NCI-H82 (cell line): ENCODE data around the gene CANT1.

Experiments used
- DNase-seq: peaks from one replicate; lab custom pipeline; 2025; lab: John Stamatoyannopoulos, UW

The CANT1 gene

DNA sequence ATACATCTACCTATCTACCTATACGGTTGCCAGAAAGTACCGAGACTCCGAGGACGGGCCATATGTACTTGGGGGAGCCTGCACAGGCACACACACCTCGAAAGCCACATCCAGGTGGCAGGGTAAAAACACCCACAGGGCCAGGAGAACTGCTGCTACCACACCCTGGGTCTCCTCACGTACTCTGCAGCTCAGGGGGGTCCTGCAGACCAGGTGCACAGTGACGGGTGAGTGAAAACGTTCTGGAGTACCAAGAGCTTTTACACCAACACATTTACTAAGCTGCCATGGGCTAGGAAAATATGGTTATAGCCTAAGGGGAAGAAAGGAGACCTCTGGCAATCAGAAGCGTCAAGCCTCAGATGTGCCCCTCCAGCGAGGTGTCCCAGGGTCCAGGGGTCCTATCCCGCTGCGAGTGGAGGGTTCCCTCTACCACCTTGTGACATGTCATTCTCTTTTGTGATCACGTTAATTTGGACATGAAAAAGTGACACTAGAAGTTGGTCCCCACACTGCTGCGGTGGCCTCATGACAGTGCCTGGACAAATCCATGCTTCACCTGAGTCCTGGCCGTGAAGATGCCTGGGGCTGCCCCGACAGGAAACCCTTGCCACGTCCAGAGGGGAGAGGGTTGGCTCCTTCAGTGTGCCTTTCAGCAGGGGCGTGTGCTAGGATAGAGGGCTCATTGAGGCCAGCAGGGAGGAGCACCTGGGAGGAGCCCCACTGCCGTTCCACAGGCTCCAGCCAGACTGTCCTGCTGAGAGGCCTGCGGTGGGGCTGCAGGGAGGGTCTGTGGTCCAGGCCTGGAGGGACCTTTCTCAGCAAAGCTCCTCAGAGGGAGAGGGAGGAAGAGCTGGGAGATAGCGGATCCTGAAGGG lies 1.8 kb downstream of the CANT1 start:
- no peak for DNase-seq

DNA sequence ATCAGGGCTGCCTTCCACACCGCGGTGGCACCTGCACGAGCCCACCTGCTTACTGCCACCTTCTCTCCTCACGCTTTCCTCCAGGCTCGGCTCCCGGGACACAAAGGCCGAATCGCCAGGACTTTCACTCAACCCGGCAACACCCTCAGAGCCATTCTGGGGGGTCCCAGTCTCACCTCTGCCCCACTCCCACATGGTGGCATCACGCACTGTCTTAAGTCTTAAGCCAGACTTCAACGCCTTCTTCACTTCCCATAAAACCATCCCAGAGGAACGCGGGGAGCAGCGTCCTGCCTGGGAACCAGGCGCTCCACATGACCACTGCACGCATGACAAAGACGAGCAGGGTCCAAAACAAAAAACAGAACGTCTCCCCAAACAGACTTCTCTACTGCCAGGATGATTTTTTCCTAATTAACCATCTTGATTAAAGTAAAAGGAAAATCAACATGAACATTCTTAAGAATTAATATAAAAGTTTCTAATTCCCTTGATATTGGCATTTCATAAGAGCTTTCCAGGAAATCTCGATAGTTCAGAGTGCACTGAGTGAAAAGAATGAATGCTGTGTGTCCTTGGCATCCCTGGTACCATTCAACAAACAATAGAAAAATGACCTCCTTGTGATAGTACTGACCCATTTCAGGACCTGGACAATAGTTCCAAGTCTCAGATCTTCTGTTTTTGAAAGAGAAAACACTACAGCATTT lies 2.6 kb downstream of the CANT1 start:
- no peak for DNase-seq

DNA sequence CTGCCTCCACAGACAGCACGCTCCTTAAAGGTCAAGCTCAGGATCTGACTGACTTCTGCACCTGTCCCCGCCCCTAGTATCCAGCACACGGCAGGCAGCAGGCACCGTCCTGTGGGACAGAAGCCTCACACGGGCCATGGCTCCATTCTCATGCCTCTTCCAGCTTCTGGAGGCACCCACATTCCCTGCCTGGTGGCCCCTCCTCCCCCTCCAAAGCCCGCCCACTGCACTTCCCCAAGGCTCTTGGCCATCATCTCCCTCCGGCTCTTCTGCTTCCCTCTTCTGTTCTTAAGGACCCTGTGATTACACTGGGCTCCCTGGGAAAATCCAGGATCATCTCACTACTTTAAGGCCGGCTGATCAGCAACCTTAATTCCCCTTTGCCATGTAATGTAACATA lies 3.5 kb downstream of the CANT1 start:
- DNase-seq, result peak; percentile 32

DNA sequence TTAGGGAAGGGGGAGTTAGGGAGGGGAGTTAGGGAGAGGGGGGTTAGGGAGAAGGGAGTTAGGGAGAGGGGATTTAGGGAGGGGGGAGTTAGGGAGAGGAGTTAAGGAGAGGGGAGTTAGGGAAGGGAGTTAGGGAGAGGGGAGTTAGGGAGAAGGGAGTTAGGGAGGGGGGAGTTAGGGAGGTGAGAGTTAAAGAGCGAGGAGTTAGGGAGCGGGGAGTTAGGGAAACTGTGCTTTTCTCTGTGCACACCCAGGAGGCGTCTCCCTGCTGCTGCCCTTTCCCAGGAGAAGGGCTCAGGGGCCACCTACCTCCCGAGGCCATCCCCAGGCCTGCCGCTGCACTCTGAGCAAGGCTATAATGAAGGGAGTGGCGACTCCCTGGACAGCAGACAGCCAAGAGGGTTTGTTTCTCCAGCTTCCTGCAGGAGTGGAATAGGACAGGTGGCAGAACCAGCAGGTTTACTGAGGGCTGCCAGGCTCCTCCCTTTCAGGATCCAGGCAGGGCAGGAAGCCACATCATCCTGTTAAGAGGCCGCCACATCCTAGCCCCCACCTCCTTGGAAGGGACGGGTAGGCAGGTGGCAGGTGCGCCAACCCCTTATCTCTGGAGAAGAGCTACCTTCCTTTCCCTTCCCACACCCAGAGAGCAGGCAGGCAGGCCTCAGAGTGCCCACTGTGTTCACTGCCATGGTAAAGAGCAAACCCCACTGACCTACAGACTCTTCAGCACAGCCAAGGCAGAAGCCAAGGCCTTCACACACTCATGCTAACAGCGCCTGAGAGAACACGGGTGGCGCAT lies 4.3 kb downstream of the CANT1 start:
- peak; percentile 50 for DNase-seq

DNA sequence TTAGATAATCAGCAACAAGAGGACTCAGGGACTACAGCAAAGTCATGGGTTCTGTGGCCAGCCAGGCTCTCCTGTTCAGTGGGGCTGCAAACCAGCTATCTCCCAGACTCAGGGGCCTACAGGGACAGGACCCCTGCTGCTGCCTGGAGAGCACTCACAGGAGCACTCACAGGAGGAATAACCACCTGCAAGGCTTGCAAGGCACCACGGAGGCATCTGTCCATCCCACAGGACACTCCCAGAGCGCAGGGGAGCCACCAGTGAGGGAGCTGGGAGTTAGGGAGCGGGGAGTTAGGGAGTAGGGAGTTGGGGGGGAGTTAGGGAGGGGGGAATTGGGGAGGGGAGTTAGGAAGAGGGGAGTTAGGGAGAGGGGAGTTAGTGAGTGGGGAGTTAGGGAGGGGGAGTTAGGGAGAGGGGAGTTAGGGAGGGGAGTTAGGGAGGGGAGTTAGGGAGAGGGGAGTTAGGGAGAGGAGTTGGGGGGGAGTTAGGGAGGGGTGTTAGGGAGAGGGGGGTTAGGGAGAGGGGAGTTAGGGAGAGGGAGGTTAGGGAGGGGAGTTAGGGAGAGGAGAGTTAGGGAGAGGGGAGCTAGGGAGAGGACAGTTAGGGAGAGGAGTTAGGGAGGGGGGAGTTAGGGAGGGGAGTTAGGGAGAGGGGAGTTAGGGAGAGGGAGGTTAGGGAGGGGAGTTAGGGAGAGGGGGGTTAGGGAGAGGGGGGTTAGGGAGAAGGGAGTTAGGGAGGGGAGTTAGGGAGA lies 5.7 kb downstream of the CANT1 start:
- DNase-seq, result no peak

DNA sequence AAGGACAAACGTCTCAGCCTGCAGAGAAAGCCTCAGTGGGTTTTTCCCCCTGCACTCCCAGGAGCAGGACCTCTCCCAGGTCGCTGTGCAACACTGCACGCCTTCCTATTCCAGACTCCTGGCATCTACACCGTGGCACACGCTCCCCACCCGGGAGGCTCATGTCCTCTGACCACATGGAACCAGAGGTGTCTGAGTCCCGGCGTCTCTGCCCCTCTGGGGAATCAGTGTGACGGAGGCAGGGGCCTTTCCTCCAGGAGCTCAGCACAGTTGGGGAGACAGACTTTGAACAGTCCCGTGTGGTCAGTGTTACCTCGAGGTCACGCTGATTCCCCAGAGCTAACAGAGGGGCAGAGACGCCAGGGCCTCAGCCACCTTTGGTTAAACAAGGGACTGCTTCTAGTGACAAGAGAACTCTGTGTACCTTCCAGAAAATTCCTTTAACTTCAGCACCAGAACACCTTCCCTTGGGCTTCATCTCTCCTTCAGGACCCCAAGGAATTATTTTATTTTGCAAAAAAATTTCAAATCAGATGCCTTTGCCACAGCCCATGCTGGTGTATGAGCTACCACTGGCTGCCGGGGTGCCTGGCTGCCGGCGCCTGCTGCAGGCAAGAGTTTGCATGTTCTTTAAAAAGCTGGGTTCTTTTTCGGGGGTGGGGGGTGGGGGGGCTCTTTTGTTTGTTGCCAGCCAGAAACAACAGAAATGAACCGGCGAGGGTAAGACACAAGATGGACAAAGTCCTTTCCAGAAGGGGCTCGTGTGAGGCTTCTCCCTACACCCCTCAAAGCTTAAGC lies 6.6 kb downstream of the CANT1 start:
- DNase-seq, result no peak

DNA sequence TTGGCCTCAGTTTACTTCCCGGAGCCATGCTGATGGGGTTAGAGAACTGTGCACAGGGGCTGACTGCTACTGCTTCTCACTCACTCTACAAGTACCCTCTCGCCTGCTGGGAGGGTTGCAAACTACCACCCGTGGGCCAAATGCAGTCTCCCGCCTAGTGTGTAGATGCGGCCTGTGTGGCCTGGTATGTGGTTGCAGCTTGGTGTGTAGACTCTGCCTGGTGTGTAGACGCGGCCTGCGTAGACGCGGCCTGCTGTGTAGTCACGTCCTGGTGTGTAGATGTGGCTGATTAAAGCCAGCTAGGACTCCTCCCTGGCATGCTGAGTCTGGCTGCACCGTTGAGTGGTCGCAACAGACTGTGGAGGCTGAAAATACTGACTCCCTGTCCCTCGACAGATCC lies 7.3 kb downstream of the CANT1 start:
- DNase-seq, result no peak

DNA sequence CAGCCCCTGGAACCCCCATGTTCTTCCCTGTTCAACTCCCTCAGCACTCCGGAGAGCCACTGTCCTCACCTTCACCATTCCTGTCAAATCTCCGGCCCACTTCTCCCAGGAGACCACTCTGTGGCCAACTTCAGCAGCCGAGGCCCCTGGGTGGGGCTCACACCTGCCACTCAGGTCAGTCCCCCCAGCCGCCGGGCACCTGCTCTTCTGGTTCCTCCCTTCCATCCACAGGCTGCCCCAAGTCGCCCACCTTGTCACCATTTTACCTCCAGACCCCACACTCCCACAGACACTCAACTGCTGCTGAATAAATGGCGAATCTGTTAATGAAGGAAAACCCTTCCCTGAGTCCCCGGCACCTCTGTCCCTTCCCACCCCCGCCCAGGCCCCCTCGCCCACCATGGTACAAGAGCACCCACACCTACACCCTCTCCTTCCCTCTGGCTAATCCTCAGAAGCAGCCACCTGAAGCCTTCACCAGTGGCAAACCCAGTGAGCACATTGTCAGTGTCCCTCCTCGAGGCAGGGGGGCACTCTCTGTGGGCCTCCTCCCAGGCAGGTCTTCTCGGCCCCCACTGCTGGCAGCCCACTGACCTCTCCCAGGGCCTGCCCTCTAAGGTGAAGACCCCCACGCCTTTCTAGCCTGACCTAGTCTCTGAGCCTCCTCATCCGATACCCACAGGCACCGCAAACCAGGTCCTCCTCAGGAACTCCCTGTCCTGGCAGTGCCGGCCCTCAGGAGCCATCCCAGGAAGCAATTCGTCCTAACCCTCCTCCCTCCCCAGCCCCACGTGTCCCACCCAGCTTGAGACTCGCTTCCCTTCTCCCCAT lies 8.2 kb downstream of the CANT1 start:
- DNase-seq, result no peak

DNA sequence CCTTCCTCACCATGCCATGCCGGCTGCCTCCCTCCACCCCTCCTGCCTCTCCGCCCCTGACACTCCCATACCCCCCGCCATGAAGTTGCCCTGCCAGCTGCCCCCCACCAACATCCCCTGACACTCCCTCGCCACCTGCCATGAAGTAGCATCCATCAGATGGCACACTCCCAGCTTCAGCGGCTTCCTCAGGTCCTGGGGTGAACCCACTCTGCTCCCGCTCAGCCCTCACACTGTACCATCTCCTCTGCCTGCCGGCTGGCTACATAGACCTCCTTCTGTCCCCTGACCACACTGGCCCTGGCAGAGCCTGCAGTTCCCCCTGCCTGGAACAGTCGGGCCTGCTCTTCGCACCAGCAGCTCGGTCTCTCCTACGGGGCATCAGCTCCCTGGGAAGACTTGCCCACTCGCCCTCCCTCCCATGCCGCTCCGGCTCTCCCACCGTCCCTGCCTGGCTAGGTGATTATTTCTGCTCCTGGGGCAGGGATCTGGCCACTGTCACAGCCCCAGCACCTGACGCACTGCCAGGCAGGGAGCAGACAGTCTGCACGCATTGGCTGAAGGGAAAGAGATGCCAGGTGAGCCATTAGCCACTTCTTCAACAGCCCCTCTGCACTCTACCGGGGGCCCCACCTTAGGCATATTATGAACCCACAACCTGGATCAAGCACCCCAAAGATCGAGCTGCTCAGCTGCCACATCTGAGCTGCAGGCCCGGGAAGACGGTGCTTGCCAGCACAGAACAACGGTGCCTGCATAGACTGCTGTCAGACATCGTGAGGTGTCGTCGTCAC lies 9.0 kb downstream of the CANT1 start:
- DNase-seq, result no peak

DNA sequence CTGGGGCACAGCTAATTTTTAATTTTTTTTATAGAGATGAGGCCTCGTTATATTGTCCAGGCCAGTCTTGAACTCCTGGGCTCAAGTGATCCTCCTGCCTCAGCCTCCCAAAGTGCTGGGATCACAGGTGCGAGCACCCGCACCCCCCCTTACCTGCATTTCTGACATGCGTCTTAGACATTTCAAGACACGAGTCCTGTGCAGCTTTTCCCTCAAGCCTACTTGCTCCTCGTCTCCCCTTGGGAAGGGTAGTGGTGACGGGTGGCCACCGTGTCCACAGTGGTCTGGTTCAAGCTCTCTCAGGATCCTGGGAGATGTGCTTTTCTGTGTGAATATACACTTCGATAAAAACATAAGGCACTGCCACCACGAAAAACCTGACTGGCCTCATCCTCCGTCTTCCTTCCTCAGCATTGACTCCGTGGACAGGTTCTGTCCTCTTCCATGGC lies 9.6 kb downstream of the CANT1 start:
- no peak for DNase-seq

DNA sequence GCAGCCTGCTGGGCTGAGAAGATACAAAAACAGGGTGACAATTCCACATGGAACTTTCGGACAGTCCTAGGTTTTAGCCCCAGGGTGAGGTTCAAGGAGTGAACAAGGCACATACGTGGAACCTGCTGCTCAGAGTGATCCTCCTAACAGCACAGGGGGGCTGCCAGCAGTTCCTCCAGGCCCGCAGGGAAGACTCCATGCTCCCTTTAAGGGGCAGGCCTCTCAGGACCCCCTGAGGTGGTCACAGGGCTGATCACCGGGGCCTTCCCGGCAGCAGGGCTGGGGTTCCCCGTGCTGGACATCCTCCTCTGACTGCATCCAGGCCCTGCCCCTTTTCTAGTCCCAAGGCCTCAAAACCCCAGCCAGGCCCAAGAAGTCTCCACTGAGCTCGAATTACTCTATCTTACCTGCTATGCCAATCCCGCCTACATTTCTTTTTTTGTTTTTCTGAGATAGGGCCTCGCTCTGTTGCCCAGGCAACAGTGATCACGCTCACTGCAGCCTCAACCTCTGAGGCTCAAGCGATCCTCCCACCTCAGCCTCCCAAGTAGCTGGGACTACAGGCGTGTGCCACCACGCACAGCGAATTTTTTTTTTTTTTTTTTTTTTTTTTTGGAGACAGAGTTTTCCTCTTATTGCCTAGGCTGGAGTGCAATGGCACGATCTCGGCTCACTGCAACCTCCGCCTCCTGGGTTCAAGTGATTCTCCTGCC lies 10.4 kb downstream of the CANT1 start:
- DNase-seq, result no peak

DNA sequence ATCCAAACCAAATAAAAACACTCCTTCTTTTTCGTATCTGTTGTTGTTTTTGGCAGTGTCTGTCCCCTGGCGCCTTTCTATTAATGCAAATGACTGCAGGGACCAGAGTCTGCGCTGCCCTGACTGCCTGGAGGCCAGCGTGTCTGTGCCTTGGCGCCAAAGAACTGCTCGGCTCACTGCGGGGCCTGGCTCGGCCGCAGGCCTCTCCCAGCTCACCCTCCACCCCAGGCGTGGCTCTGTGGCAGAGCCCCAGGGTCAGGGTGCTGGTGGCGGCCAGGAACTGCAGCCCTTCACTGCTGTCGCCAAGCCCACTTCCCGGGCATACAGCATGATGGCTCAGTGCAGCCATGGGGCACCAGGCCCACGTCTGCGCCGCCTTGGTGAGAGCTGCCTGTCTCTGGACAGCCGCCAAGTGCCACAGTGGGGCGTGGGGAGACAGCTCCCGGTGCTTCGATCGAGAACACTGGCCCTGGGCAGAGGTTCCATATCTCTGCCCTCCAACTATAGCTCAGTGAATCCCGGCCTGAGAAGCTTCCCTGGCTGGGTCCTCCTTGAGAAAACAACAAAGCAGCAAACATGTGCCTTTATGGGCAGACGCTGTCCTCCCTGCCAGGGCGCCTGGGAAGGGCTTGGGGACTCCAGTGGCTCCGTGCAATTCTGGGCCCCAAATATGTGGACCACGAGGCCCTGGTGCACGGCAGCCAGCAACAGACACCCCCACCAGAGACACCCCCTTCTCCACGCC lies 11.1 kb downstream of the CANT1 start:
- DNase-seq, result no peak

DNA sequence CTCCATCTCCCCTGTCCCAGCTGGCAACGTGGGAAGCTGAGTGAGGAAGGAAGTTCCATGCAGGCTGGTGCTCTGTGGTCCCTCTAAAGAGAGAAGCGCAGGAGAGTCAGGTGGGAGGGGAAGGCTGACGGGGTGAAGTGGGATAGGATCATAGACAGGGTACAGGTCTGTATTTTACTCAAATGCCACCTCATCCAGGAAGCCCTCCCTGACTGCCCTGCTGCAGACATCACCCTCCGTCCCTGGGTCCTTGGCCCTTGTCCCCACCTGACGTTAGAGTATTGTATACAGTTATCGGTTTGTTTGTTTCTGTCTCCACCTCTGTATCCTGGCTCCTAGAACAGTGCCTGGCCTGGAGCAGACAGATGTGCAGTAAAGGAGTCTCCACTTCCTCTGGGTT lies 11.7 kb downstream of the CANT1 start:
- no peak for DNase-seq

DNA sequence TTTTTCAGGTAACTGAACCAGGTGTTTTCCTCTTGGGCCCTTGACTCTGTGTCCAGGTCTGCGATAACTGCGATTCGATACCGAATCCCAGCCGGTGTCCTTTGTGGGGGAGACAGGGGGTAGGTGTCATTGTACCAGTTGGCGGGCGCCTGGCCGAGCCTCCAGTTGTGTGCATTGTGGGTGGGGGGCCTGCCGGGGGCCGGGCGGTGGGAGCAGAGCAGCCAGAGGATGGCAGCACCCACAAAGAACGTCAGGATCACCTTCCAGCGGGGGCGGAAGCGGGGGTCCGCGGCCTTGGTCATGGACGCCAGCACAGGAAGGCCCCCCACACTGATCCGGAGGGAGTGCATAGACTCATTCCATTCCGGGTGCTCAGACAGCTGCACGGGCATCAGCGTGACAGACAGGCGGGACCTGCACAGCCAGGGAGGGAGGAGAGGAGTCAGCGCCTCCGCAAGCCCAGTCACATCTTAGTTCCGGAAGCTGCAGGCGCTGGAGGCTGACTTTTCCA lies 12.3 kb downstream of the CANT1 start:
- no peak for DNase-seq

DNA sequence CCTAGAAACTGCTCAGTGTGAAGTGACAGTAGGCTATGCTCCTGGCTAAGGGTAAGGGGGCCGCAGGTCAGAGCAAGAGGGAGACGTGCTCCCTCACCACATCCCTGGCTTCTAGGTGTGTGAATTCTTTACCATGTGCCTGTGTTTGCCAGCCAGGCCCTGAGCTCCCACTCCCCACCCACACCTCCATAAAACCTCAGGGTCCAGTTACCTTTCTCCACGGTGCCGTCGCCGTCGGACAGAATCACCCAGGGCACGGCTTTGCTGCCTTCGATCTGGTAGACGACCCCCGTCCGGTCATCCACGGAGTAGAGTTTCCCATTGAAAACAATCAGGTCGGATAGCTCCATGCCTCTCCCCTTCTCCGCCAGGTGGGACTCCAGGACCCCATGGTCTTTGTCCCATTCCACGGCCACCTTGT lies 12.8 kb downstream of the CANT1 start:
- no peak for DNase-seq

DNA sequence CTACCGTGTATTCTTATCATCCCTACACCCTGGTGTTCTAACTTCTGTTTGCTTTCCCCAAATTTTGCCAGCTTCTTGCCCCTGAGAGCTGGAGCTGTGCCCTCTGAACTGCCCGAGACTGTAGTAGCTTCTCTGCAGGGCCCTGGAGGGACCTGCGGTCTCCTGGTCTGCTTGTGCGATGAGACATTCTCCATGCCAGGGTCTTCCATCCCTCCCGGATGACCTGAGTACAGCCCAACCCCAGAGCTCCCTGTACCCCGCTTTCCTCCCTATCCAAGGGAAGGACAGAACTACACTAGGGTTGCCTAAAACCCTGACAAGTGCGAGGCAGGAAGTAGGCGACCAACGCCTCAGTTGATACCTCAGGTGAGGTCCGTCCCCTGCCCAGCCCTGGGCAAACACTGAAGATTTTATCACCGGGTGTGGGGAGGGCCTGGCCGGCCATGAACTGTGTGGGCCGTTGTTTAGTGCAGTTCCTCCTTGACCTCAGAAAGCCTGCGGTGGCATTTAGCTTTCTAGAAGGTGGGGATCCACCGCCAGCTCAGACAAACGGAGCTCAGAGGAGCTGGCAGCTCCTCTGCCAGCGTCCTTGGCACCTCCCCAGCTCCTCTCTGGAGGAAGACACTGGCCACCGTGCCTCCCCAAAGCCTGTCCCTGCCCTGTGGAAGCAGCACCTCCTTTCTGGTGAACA lies 13.7 kb downstream of the CANT1 start:
- no peak for DNase-seq
